HEK293 (cell line): ENCODE data around the gene RHBDL3.

Experiments
- ELK4 ChIP-seq: IDR thresholded peaks from 2 replicates; pipeline ENCODE4 v1.6.1; 2011; ENCODE audit warnings: mild to moderate bottlenecking, low read depth, low read length, borderline replicate concordance
- KLF16 ChIP-seq: fragments of 450-650 bp; formaldehyde crosslinking; IDR thresholded peaks from 2 replicates; pipeline ENCODE4 v1.5.1; 2017; ENCODE audit warnings: missing biosample characterization, missing genetic modification characterization
- KLF8 ChIP-seq: fragments of 450-650 bp; formaldehyde crosslinking; IDR thresholded peaks from 2 replicates; pipeline ENCODE4 v1.5.1; 2016; ENCODE audit warnings: missing biosample characterization, missing genetic modification characterization
- PRDM1 ChIP-seq: fragments of 450-650 bp; formaldehyde crosslinking; IDR thresholded peaks from 2 replicates; pipeline ENCODE4; 2016; ENCODE audit warnings: missing biosample characterization, missing genetic modification characterization
- RBAK ChIP-seq: fragments of 450-650 bp; formaldehyde crosslinking; IDR thresholded peaks from 2 replicates; pipeline ENCODE4 v1.5.1; 2016; ENCODE audit warnings: missing biosample characterization, missing genetic modification characterization
- SETDB1 ChIP-seq: IDR thresholded peaks from one replicate; pipeline ENCODE4 v1.6.1; 2017; ENCODE audit warnings: mild to moderate bottlenecking, low read length, moderate library complexity, mixed read lengths; ENCODE audit not compliant: insufficient read length
- SP7 ChIP-seq: fragments of 450-650 bp; formaldehyde crosslinking; IDR thresholded peaks from 2 replicates; pipeline ENCODE4 v1.5.1; 2016; ENCODE audit warnings: missing biosample characterization, missing genetic modification characterization
- ZBTB48 ChIP-seq: fragments of 450-650 bp; formaldehyde crosslinking; IDR thresholded peaks from 2 replicates; pipeline ENCODE4 v1.5.1; 2016; ENCODE audit warnings: missing biosample characterization, missing genetic modification characterization
- ZFP3 ChIP-seq: fragments of 450-650 bp; formaldehyde crosslinking; IDR thresholded peaks from 2 replicates; pipeline ENCODE4 v1.5.1; 2016; ENCODE audit warnings: low read depth, missing biosample characterization, missing genetic modification characterization
- ZIC2 ChIP-seq: fragments of 450-650 bp; formaldehyde crosslinking; IDR thresholded peaks from 2 replicates; pipeline ENCODE4 v1.5.1; 2016; ENCODE audit warnings: missing biosample characterization, missing genetic modification characterization
- ZNF112 ChIP-seq: fragments of 450-650 bp; formaldehyde crosslinking; IDR thresholded peaks from 2 replicates; pipeline ENCODE4 v1.5.0; 2017; ENCODE audit warnings: missing biosample characterization, missing genetic modification characterization
- ZNF140 ChIP-seq: fragments of 450-650 bp; formaldehyde crosslinking; IDR thresholded peaks from 2 replicates; pipeline ENCODE4 v1.5.1; 2016; ENCODE audit warnings: missing biosample characterization, missing genetic modification characterization
- ZNF169 ChIP-seq: fragments of 450-650 bp; formaldehyde crosslinking; IDR thresholded peaks from 2 replicates; pipeline ENCODE4 v1.5.1; 2016; ENCODE audit warnings: missing biosample characterization, missing genetic modification characterization
- ZNF19 ChIP-seq: fragments of 450-650 bp; formaldehyde crosslinking; IDR thresholded peaks from 2 replicates; pipeline ENCODE4; 2016; ENCODE audit warnings: missing biosample characterization, missing genetic modification characterization, low read depth
- ZNF23 ChIP-seq: fragments of 450-650 bp; formaldehyde crosslinking; IDR thresholded peaks from 2 replicates; pipeline ENCODE4 v1.5.1; 2016; ENCODE audit warnings: missing biosample characterization, missing genetic modification characterization, borderline replicate concordance
- ZNF274 ChIP-seq, 2 experiments: fragments of 200-500 bp in 1 of 2; fragments of 450-650 bp in 1 of 2; sonication (Bioruptor generic) in 1 of 2; formaldehyde crosslinking in 1 of 2; IDR thresholded peaks; 2 replicates each; pipeline versions ENCODE4 v1.5.1 to v1.6.1; 2014 to 2016; ENCODE audit warnings: borderline replicate concordance in 1 of 2, inconsistent platforms in 1 of 2, low read length in 1 of 2, missing biosample characterization in 1 of 2, missing genetic modification characterization in 1 of 2
- ZNF280D ChIP-seq: fragments of 450-650 bp; formaldehyde crosslinking; IDR thresholded peaks from 2 replicates; pipeline ENCODE4 v1.5.1; 2016; ENCODE audit warnings: missing biosample characterization, missing genetic modification characterization
- ZNF521 ChIP-seq: fragments of 450-650 bp; formaldehyde crosslinking; IDR thresholded peaks from 2 replicates; pipeline ENCODE4 v1.5.1; 2017; ENCODE audit warnings: missing biosample characterization, mild to moderate bottlenecking, missing genetic modification characterization
- ZNF548 ChIP-seq: fragments of 450-650 bp; formaldehyde crosslinking; IDR thresholded peaks from 2 replicates; pipeline ENCODE4 v1.5.1; 2016; ENCODE audit warnings: missing biosample characterization, missing genetic modification characterization
- ZNF677 ChIP-seq: fragments of 450-650 bp; IDR thresholded peaks from 2 replicates; pipeline ENCODE4 v1.5.0; 2018; ENCODE audit warnings: missing biosample characterization, mild to moderate bottlenecking, missing genetic modification characterization, moderate library complexity
- ZNF692 ChIP-seq: fragments of 450-650 bp; formaldehyde crosslinking; IDR thresholded peaks from 2 replicates; pipeline ENCODE4 v1.5.1; 2016; ENCODE audit warnings: missing biosample characterization, missing genetic modification characterization
- ZNF701 ChIP-seq: fragments of 450-650 bp; formaldehyde crosslinking; IDR thresholded peaks from 2 replicates; pipeline ENCODE4 v1.5.1; 2016; ENCODE audit warnings: missing biosample characterization, missing genetic modification characterization
- ZNF792 ChIP-seq: fragments of 450-650 bp; formaldehyde crosslinking; IDR thresholded peaks from 2 replicates; pipeline ENCODE4 v1.5.1; 2016; ENCODE audit warnings: missing biosample characterization, missing genetic modification characterization
- ZSCAN16 ChIP-seq: fragments of 450-650 bp; formaldehyde crosslinking; IDR thresholded peaks from 2 replicates; pipeline ENCODE4 v1.5.1; 2016; ENCODE audit warnings: missing biosample characterization, missing genetic modification characterization
- TF ChIP-seq, protein P1 (sequence below): fragments of 450-650 bp; IDR thresholded peaks from 2 replicates; pipeline ENCODE4 v1.5.1; 2018; ENCODE audit warnings: missing biosample characterization, mild to moderate bottlenecking, missing genetic modification characterization
- TF ChIP-seq, protein P2 (sequence below): fragments of 450-650 bp; formaldehyde crosslinking; IDR thresholded peaks from 2 replicates; pipeline ENCODE4 v1.5.1; 2016; ENCODE audit warnings: missing biosample characterization, missing genetic modification characterization, low read depth
- TF ChIP-seq, protein P3 (sequence below): fragments of 450-650 bp; formaldehyde crosslinking; IDR thresholded peaks from 2 replicates; pipeline ENCODE4 v1.5.1; 2016; ENCODE audit warnings: missing biosample characterization, missing genetic modification characterization, borderline replicate concordance

RHBDL3 gene

GRCh38 chr17:32275060-32276042 lies 9.7 kb downstream of the RHBDL3 start (continued):
- TF ChIP-seq RBAK (tag by site-specific recombination) = no peak
- no peak for TF ChIP-seq SETDB1
- no peak for TF ChIP-seq ZSCAN16
- TF ChIP-seq KLF8 = peak; percentile 76
- no peak for TF ChIP-seq ZNF792 (tag by site-specific recombination)
- TF ChIP-seq KLF16 (tag by site-specific recombination) = no peak
- TF ChIP-seq ZNF677 (tag by site-specific recombination) = no peak
- TF ChIP-seq ZNF521 (tag by site-specific recombination) = no peak
- peak; percentile 86 for TF ChIP-seq SP7 (tag by site-specific recombination)
- no peak for TF ChIP-seq ZNF274 (IDR thresholded peaks at IDR 0.05; ENCODE audit: low read length)
- TF ChIP-seq ZNF274 (tag by site-specific recombination; IDR thresholded peaks at IDR 0.05; ENCODE audit: borderline replicate concordance) = no peak
- no peak for TF ChIP-seq ZFP3
- TF ChIP-seq ZNF140 (tag by site-specific recombination) = no peak
- TF ChIP-seq, protein P1, sequence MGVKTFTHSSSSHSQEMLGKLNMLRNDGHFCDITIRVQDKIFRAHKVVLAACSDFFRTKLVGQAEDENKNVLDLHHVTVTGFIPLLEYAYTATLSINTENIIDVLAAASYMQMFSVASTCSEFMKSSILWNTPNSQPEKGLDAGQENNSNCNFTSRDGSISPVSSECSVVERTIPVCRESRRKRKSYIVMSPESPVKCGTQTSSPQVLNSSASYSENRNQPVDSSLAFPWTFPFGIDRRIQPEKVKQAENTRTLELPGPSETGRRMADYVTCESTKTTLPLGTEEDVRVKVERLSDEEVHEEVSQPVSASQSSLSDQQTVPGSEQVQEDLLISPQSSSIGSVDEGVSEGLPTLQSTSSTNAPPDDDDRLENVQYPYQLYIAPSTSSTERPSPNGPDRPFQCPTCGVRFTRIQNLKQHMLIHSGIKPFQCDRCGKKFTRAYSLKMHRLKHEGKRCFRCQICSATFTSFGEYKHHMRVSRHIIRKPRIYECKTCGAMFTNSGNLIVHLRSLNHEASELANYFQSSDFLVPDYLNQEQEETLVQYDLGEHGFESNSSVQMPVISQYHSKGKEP (tag by site-specific recombination) = no peak
- no peak for TF ChIP-seq ZNF19 (tag by site-specific recombination)
- no peak for TF ChIP-seq PRDM1 (tag by site-specific recombination)
- peak; percentile 85 for TF ChIP-seq ZIC2 (tag by site-specific recombination)
- no peak for TF ChIP-seq ZNF23 (tag by site-specific recombination)
- no peak for TF ChIP-seq ZNF169 (tag by site-specific recombination)
- TF ChIP-seq ZBTB48 = peak; percentile 95
- TF ChIP-seq, protein P2, sequence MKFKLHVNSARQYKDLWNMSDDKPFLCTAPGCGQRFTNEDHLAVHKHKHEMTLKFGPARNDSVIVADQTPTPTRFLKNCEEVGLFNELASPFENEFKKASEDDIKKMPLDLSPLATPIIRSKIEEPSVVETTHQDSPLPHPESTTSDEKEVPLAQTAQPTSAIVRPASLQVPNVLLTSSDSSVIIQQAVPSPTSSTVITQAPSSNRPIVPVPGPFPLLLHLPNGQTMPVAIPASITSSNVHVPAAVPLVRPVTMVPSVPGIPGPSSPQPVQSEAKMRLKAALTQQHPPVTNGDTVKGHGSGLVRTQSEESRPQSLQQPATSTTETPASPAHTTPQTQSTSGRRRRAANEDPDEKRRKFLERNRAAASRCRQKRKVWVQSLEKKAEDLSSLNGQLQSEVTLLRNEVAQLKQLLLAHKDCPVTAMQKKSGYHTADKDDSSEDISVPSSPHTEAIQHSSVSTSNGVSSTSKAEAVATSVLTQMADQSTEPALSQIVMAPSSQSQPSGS (tag by site-specific recombination) = no peak
- no peak for TF ChIP-seq ZNF548 (tag by site-specific recombination)
- TF ChIP-seq ELK4 = no peak
- TF ChIP-seq ZNF112 (tag by site-specific recombination) = no peak
- no peak for TF ChIP-seq ZNF280D (tag by site-specific recombination)
- TF ChIP-seq ZNF692 (tag by site-specific recombination) = no peak
- TF ChIP-seq ZNF701 = no peak
- TF ChIP-seq, protein P3, sequence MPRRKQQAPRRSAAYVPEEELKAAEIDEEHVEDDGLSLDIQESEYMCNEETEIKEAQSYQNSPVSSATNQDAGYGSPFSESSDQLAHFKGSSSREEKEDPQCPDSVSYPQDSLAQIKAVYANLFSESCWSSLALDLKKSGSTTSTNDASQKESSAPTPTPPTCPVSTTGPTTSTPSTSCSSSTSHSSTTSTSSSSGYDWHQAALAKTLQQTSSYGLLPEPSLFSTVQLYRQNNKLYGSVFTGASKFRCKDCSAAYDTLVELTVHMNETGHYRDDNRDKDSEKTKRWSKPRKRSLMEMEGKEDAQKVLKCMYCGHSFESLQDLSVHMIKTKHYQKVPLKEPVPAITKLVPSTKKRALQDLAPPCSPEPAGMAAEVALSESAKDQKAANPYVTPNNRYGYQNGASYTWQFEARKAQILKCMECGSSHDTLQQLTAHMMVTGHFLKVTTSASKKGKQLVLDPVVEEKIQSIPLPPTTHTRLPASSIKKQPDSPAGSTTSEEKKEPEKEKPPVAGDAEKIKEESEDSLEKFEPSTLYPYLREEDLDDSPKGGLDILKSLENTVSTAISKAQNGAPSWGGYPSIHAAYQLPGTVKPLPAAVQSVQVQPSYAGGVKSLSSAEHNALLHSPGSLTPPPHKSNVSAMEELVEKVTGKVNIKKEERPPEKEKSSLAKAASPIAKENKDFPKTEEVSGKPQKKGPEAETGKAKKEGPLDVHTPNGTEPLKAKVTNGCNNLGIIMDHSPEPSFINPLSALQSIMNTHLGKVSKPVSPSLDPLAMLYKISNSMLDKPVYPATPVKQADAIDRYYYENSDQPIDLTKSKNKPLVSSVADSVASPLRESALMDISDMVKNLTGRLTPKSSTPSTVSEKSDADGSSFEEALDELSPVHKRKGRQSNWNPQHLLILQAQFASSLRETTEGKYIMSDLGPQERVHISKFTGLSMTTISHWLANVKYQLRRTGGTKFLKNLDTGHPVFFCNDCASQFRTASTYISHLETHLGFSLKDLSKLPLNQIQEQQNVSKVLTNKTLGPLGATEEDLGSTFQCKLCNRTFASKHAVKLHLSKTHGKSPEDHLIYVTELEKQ (tag by site-specific recombination) = no peak
